WERI-Rb-1 (cell line): ENCODE data around the gene ZNF662.

Experiments used
- DNase-seq: peaks from one replicate; pipeline ENCODE4 v3.0.0-alpha.2; 2020
- H3K27ac ChIP-seq: fragments of 250-450 bp; sonication (Bioruptor Pico); 2 replicates; pipeline ENCODE4 v1.5.1; 2020; ENCODE audit warnings: mild to moderate bottlenecking, moderate library complexity
- H3K27me3 ChIP-seq: fragments of 250-450 bp; sonication (Bioruptor Pico); 2 replicates; pipeline ENCODE4 v1.5.1; 2021; ENCODE audit warnings: mild to moderate bottlenecking, low read depth, moderate library complexity; ENCODE audit not compliant: insufficient read depth, severe bottlenecking
- H3K36me3 ChIP-seq: fragments of 250-450 bp; sonication (Bioruptor Pico); 2 replicates; pipeline ENCODE4 v1.5.1; 2020; ENCODE audit warnings: mild to moderate bottlenecking, moderate library complexity
- H3K4me3 ChIP-seq: 2 replicates; pipeline ENCODE4 v1.5.1; 2011; ENCODE audit warnings: low read depth, mild to moderate bottlenecking, control low read depth, low read length
- H3K9me3 ChIP-seq: fragments of 250-450 bp; sonication (Bioruptor Pico); 2 replicates; pipeline ENCODE4 v1.5.1; 2021; ENCODE audit warnings: mild to moderate bottlenecking, moderate library complexity; ENCODE audit not compliant: severe bottlenecking
- CTCF ChIP-seq: IDR thresholded peaks from 2 replicates; pipeline ENCODE4 v1.5.1; 2011; ENCODE audit warnings: low read depth, mild to moderate bottlenecking, control low read depth, inconsistent platforms, low read length

ZNF662 gene

GRCh38 chr3:42908675-42909074, 2.7 kb downstream of the ZNF662 start:
- no peak for DNase-seq
- peaks cover 11% of the 10 kb centered on the region for H3K9me3 ChIP-seq
- no peak overlapping the region for H3K27ac ChIP-seq
- H3K4me3 ChIP-seq: no peak overlapping the region
- no peaks in the 10 kb centered on the region for H3K27me3 ChIP-seq
- H3K36me3 ChIP-seq: no peaks in the 10 kb centered on the region
- TF ChIP-seq CTCF: no peak

GRCh38 chr3:42911551-42911950, 5.6 kb downstream of the ZNF662 start:
- no peak overlapping the region for H3K4me3 ChIP-seq
- H3K9me3 ChIP-seq: peaks cover 29% of the 10 kb centered on the region
- no peaks in the 10 kb centered on the region for H3K27me3 ChIP-seq
- no peak for DNase-seq
- H3K27ac ChIP-seq: no peak overlapping the region
- TF ChIP-seq CTCF: no peak
- no peaks in the 10 kb centered on the region for H3K36me3 ChIP-seq

GRCh38 chr3:42914771-42915515, 9.0 kb downstream of the ZNF662 start:
- no peak for TF ChIP-seq CTCF
- Histone ChIP-seq H3K36me3 (no peaks in the 10 kb centered on the region), H3K27me3 (peaks cover 2% of the 10 kb centered on the region), H3K4me3 (no peak overlapping the region), H3K9me3 (peaks cover 35% of the 10 kb centered on the region), H3K27ac (no peak overlapping the region)
- DNase-seq: no peak

GRCh38 chr3:42923606-42924005, 17.7 kb downstream of the ZNF662 start:
- Histone ChIP-seq H3K36me3 (no peaks in the 10 kb centered on the region), H3K9me3 (no peaks in the 10 kb centered on the region), H3K27ac (no peak overlapping the region), H3K4me3 (no peak overlapping the region), H3K27me3 (peaks cover 3% of the 10 kb centered on the region)
- no peak for TF ChIP-seq CTCF
- DNase-seq: no peak

- Histone ChIP-seq H3K27ac (no peak overlapping the region), H3K4me3 (no peak overlapping the region), H3K9me3 (no peaks in the 10 kb centered on the region), H3K27me3 (no peaks in the 10 kb centered on the region), H3K36me3 (no peaks in the 10 kb centered on the region)
- DNase-seq: no peak
- no peak for TF ChIP-seq CTCF
Observed at GRCh38 chr3:42926310-42926709, 20.4 kb downstream of the ZNF662 start.

- no peaks in the 10 kb centered on the region for H3K9me3 ChIP-seq
- no peak overlapping the region for H3K27ac ChIP-seq
- DNase-seq: no peak
- TF ChIP-seq CTCF: no peak
- H3K4me3 ChIP-seq: no peak overlapping the region
- H3K27me3 ChIP-seq: no peaks in the 10 kb centered on the region
- H3K36me3 ChIP-seq: peaks cover 4% of the 10 kb centered on the region; the same call in 1 of the 2 replicates
Observed at GRCh38 chr3:42934111-42934510, 28.2 kb downstream of the ZNF662 start.
